Lung (tissue), 12 donors: ENCODE results near the gene DPP6. TPM values are rescaled to one million over a fixed set of nuclear protein-coding genes. Genes with fewer than 3 reads are reported as not detected.
A peak's percentile ranks its signal among the peaks of the same experiment; 100 is the strongest.

ENCODE experiments used
- ATAC-seq: fragments of 200-7000 bp; cut with Tn5 transposase; one replicate; pipeline ENCODE4 v1.9.1; 2020; ENCODE audit warnings: moderate number of reproducible peaks; ENCODE audit not compliant: insufficient read depth, low FRiP score
- DNase-seq, 3 donors: peaks; one replicate each; pipeline ENCODE4 v3.0.0-alpha.2; 2013 to 2017
- H3K27ac ChIP-seq, 2 donors: one replicate each; pipeline ENCODE4 v1.5.1; 2013; ENCODE audit warnings: mild to moderate bottlenecking in 2 of 2, moderate library complexity in 2 of 2, control low read depth in 1 of 2, inconsistent platforms in 1 of 2, low read depth in 1 of 2, low read length in 1 of 2
- H3K27me3 ChIP-seq, 3 donors: one replicate each; pipeline ENCODE4 v1.5.1; 2013; ENCODE audit warnings: low read length in 2 of 3; ENCODE audit not compliant: control insufficient read depth in 3 of 3, insufficient read depth in 3 of 3
- H3K36me3 ChIP-seq, 4 donors: one replicate each; pipeline ENCODE4 v1.5.1; 2013; ENCODE audit warnings: low read length in 4 of 4, mild to moderate bottlenecking in 1 of 4, moderate library complexity in 1 of 4; ENCODE audit not compliant: control insufficient read depth in 4 of 4, insufficient read depth in 4 of 4
- H3K4me1 ChIP-seq, 5 donors: one replicate each; pipeline ENCODE4 v1.5.1; 2013; ENCODE audit warnings: low read length in 5 of 5, mild to moderate bottlenecking in 2 of 5, moderate library complexity in 1 of 5; ENCODE audit not compliant: control insufficient read depth in 5 of 5, insufficient read depth in 5 of 5
- H3K4me3 ChIP-seq: one replicate; pipeline ENCODE4 v1.5.1; 2013; ENCODE audit warnings: mild to moderate bottlenecking, control low read depth, moderate library complexity
- H3K9ac ChIP-seq, 2 donors: one replicate each; pipeline ENCODE4 v1.5.1; 2013; ENCODE audit warnings: low read length in 2 of 2, control low read depth in 1 of 2; ENCODE audit not compliant: insufficient read depth in 1 of 2
- H3K9me3 ChIP-seq, 4 donors: one replicate each; pipeline ENCODE4 v1.5.1; 2013; ENCODE audit warnings: low read length in 3 of 4, mild to moderate bottlenecking in 1 of 4, moderate library complexity in 1 of 4; ENCODE audit not compliant: control insufficient read depth in 4 of 4, insufficient read depth in 3 of 4
- WGBS, 2 donors: extraction: QIAGEN DNeasy Blood & Tissue Kit; methylation state at CpG; one replicate each; pipeline ENCODE4 v1.1.7; 2013; 5-methylcytosine and 5-hydroxymethylcytosine counted together
- polyA plus RNA-seq, 2 donors: library from polyadenylated mRNA; stranded (reverse); fragments of 200-250 nt; gene quantifications; one replicate each; pipeline ENCODE4 v1.2.1, GENCODE V29; 2013
- total RNA-seq, 2 donors: library from RNA; depleted of rRNA in 1 of 2; stranded (reverse); fragments of >200 nt in 1 of 2; gene quantifications; one replicate each; pipeline ENCODE4 v1.2.1, GENCODE V29; 2014 to 2021
- TF ChIP-seq, protein P1 (sequence below): IDR thresholded peaks from 2 replicates; pipeline ENCODE4 v1.5.1; 2012; ENCODE audit warnings: mild to moderate bottlenecking; ENCODE audit errors: control extremely low read depth, extremely low read depth
- donor health status: control.
- donor health status: control.
- donor health status: Bipolar disorder and iron deficiency.
- donor health status: healthy.
- donor health status: DM: yes; HTN: yes; CAD: no.

The DPP6 gene
- total and polyA plus RNA-seq, 4 donors = 0.08 to 1.3 (median 0.75) TPM

DNA sequence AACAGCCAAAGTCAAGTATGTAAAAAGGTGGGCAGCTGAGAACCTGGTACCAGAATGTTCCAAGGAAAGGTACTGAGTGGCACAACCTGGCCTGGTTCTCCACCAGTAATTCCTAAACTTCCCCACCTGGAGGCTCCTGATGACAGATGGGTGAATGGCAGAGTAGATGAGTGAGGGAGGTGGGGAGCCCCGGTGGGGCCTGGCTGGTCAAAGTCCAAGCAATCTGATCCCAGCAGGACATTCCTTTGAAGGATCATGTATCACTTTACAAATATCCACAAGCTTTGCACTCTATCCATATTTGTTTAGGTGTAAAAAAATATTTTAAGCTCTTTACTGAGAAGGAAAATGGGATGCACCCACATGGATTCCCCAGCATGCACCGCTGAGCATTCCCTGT is 250.2 kb downstream of the DPP6 start:
- no peak overlapping the region for H3K4me3 ChIP-seq
- ATAC-seq (no peak), DNase-seq (no peak)
- no peaks in the 10 kb centered on the region for H3K36me3 ChIP-seq
- no peaks in the 10 kb centered on the region for H3K4me1 ChIP-seq
- 57 to 74% methylated on average over 2 of the region's 2 CpGs for WGBS, 2 donors
- peaks cover 4 to 28% (median 9%) of the 10 kb centered on the region in 3 donors for H3K27me3 ChIP-seq
- H3K9me3 ChIP-seq = peaks cover 0 to 1% (median 0%) of the 10 kb centered on the region in 4 donors
- no peak overlapping the region for H3K27ac ChIP-seq
- H3K9ac ChIP-seq = no peak overlapping the region
- TF ChIP-seq, protein P1, sequence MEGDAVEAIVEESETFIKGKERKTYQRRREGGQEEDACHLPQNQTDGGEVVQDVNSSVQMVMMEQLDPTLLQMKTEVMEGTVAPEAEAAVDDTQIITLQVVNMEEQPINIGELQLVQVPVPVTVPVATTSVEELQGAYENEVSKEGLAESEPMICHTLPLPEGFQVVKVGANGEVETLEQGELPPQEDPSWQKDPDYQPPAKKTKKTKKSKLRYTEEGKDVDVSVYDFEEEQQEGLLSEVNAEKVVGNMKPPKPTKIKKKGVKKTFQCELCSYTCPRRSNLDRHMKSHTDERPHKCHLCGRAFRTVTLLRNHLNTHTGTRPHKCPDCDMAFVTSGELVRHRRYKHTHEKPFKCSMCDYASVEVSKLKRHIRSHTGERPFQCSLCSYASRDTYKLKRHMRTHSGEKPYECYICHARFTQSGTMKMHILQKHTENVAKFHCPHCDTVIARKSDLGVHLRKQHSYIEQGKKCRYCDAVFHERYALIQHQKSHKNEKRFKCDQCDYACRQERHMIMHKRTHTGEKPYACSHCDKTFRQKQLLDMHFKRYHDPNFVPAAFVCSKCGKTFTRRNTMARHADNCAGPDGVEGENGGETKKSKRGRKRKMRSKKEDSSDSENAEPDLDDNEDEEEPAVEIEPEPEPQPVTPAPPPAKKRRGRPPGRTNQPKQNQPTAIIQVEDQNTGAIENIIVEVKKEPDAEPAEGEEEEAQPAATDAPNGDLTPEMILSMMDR = no peak

DNA sequence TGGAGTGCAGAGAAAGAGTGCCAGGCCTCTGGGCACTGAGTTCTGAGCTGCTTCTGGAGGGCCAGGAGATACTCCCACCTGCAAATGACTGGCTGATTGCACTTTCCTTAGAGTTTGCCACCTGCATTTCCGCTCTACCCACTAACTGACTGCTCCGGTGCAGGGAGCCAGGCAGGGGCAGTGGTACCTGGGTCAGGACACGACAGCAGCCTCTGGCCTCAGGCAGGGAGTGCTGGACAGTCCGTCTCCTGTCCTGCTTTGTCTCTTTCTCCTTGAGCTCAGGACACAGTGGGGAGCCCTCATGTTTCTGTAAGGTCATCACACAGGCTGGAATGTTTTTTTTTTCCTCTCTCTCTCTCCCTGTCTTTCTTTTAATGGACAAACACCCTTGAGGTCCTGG is 252.0 kb downstream of the DPP6 start:
- no peaks in the 10 kb centered on the region for H3K9me3 ChIP-seq
- no peak overlapping the region for H3K27ac ChIP-seq
- H3K27me3 ChIP-seq = peaks cover 4 to 34% (median 9%) of the 10 kb centered on the region in 3 donors
- DNase-seq (no peak), ATAC-seq (no peak)
- TF ChIP-seq, protein P1 = no peak
- no peak overlapping the region for H3K9ac ChIP-seq
- no peak overlapping the region for H3K4me3 ChIP-seq
- H3K4me1 ChIP-seq = no peaks in the 10 kb centered on the region
- WGBS, 2 donors = 53 to 55% methylated on average over 4 of the region's 4 CpGs
- no peaks in the 10 kb centered on the region for H3K36me3 ChIP-seq

DNA sequence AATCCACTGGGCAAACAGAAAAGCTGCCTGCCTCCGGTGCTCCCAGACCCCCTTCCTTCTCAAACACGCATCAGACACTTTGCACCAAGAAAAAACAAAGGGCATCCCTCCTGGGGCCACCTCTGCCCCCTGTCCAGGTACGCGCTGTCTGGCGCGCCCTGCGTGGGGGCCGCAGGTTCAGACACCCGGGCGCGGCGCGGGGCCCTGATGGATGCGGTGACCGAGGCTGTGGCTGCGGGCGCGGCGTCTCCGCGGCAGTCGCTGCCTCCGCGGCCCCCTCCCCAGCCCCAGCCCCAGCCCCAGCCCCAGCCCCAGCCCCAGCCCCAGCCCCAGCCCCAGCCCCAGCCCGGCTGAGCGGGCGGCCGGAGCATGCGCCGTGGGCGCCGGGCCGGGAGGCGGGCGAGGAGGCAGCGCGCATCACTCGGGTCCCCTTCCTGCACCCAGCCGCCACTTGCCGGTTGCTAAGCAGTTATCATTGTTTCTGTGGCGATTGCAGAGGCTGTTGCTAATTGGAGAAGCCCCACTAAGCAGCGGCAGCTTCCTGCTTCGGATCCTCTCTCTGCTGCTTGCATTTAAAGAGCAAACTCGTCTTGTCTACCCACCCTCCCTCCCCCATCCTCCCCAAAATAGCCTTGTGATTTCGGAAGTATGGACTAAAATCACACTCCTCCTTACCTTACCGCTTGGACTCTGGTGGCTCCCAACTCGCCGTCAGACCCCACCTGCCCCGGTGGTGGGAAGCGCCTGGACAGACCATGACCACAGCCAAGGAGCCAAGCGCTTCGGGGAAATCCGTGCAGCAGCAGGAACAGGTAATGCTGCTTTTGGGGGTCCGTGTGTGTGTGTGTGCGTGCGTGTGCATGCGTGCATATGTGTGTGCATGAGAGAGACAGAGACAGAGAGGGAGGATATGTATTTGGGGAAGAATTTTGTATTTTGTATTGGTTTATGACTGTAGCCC is 252.8 kb downstream of the DPP6 start:
- Histone ChIP-seq H3K9me3 (peaks cover 0 to 1% (median 0%) of the 10 kb centered on the region in 4 donors), H3K27me3 (peaks cover 4 to 34% (median 9%) of the 10 kb centered on the region in 3 donors), H3K4me1 (no peaks in the 10 kb centered on the region), H3K9ac (no peak overlapping the region), H3K27ac (no peak overlapping the region), H3K4me3 (no peak overlapping the region), H3K36me3 (no peaks in the 10 kb centered on the region)
- WGBS, 2 donors = 9 to 11% methylated on average over 43 to 57 of the region's 57 CpGs
- TF ChIP-seq, protein P1 = no peak
- peak in 1 of 3 donors; percentile 4 for DNase-seq
- ATAC-seq = no peak
